ENCODE results near the gene TP53TG3E.
"Not testable (repeated sequence)": the region's sequence is repeated elsewhere in the genome, so short reads cannot be mapped to it uniquely, and the experiment has no call there.

Gene TP53TG3E

GRCh38 chr16:33304006-33304405 is at the start of gene TP53TG3E:
Gene TP53TG3E (plus strand): TSS chr16:33304306. CDS start chr16:33304374, 68 bp downstream.
- not testable (repeated sequence) for DNase-seq (ENCODE audit: low read depth)

- DNase-seq (ENCODE audit: low read depth) = peak; percentile 51
These were observed 32.3 kb downstream of the TP53TG3E start for GRCh38 chr16:33336226-33337012.

- DNase-seq (ENCODE audit: low read depth) = peak; percentile 45
These were observed 33.8 kb downstream of the TP53TG3E start for GRCh38 chr16:33337627-33338542.

- DNase-seq (ENCODE audit: low read depth) = peak; percentile 2
These were observed 34.4 kb downstream of the TP53TG3E start for GRCh38 chr16:33338543-33338951.

- peak; percentile 50 for DNase-seq (ENCODE audit: low read depth)
These were observed 35.3 kb downstream of the TP53TG3E start for GRCh38 chr16:33339093-33340061.

Measured in activated gamma-delta T cell treated with anti-CD3 and anti-CD28 coated beads, Interleukin-2, amount 50 U/mL, for 16 hours (primary cell).